NCI-H748 treated with DMSO at 0.1 percent for 48 hours (cell line): ENCODE data around the gene EIF4EBP2.

Experiments
- DNase-seq: peaks from one replicate; lab custom pipeline; 2025; lab: John Stamatoyannopoulos, UW

EIF4EBP2 gene

GRCh38 chr10:70461397-70462348, 57.7 kb downstream of the EIF4EBP2 start:
- no peak for DNase-seq

GRCh38 chr10:70462349-70462984, 58.5 kb downstream of the EIF4EBP2 start:
- DNase-seq: no peak

GRCh38 chr10:70465278-70465677, 61.3 kb downstream of the EIF4EBP2 start:
- no peak for DNase-seq

- no peak for DNase-seq
These were observed 61.9 kb downstream of the EIF4EBP2 start for GRCh38 chr10:70465832-70466231.

GRCh38 chr10:70466951-70467350, 63.0 kb downstream of the EIF4EBP2 start:
- DNase-seq: no peak

GRCh38 chr10:70472799-70473454, 69.0 kb downstream of the EIF4EBP2 start:
- no peak for DNase-seq

- no peak for DNase-seq
These were observed 70.8 kb downstream of the EIF4EBP2 start for GRCh38 chr10:70474780-70475179.

- no peak for DNase-seq
These were observed 71.7 kb downstream of the EIF4EBP2 start for GRCh38 chr10:70475661-70476060.

- DNase-seq: no peak
These were observed 72.5 kb downstream of the EIF4EBP2 start for GRCh38 chr10:70476249-70477035.

GRCh38 chr10:70477661-70478162, 73.8 kb downstream of the EIF4EBP2 start:
- no peak for DNase-seq
